Measurements from ENCODE around the gene PRLR.
A peak's percentile ranks its signal among the peaks of the same experiment; 100 is the strongest.
"Not testable (repeated sequence)": the region's sequence is repeated elsewhere in the genome, so short reads cannot be mapped to it uniquely, and the experiment has no call there.

Gene PRLR

GRCh38 chr5:35120715-35121114 is 109.6 kb downstream of the PRLR start:
- H3K4me3 ChIP-seq (ENCODE audit: low read length), result no peak overlapping the region
- no peaks in the 10 kb centered on the region for H3K4me1 ChIP-seq (ENCODE audit: control insufficient read depth, low read depth, low read length)
- H4K8ac ChIP-seq (ENCODE audit: low read depth, low read length), result no peak overlapping the region
- H3K56ac ChIP-seq (ENCODE audit: low read length), result no peak overlapping the region
- no peak for DNase-seq
- H3K79me1 ChIP-seq (ENCODE audit: low read length), result no peaks in the 10 kb centered on the region
- H3K27ac ChIP-seq (ENCODE audit: low read depth, low read length), result no peak overlapping the region
- H2BK15ac ChIP-seq (replicated peaks; ENCODE audit: low read depth), result no peak overlapping the region
- no peak overlapping the region for H3K4ac ChIP-seq (ENCODE audit: low read depth, low read length)
- H3K18ac ChIP-seq (ENCODE audit: low read length), result no peak overlapping the region
- H2BK5ac ChIP-seq (ENCODE audit: low read length), result no peak overlapping the region
- no peak overlapping the region for H2BK120ac ChIP-seq (ENCODE audit: low read depth, low read length)
- H3K36me3 ChIP-seq (ENCODE audit: control insufficient read depth, insufficient read depth, low read length), result no peaks in the 10 kb centered on the region
- H3K79me2 ChIP-seq (ENCODE audit: control insufficient read depth, insufficient read depth, low read length), result no peaks in the 10 kb centered on the region
- H3K23ac ChIP-seq (ENCODE audit: low read length), result no peak overlapping the region
- H3K27me3 ChIP-seq (ENCODE audit: insufficient read depth, low read length, poor library complexity), result no peaks in the 10 kb centered on the region
- H3K9ac ChIP-seq (ENCODE audit: low read length), result no peak overlapping the region
- H4K5ac ChIP-seq (ENCODE audit: low read length), result no peak overlapping the region
- H2AK5ac ChIP-seq (ENCODE audit: low read length), result no peak overlapping the region
- WGBS (ENCODE audit: extremely low coverage, insufficient coverage, low lambda C conversion rate), result no CpG with 5 or more reads among the region's 1 CpG
- no peak overlapping the region for H3K4me2 ChIP-seq (ENCODE audit: low read length)

DNA sequence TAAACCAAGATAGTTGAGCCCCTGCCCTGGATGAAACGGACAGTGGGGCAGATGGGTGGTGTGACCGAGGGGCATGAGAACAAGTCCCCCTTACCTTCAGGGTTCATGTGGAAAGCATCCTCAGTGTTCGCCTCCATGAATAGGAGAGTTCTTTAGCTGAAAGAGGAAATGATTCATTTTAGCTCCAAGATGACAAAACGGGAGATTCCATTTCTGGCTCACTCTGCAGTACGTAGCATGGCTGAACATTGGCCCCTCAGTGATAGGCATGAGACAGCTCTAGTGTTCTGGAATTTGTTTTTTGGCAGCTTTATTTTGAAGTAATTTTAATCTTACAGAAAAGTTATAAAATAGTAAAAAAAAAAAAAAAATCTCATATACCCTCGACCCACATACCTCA is 112.3 kb downstream of the PRLR start:
- Histone ChIP-seq H3K4me2 (ENCODE audit: low read length) (no peak overlapping the region), H4K8ac (ENCODE audit: low read depth, low read length) (no peak overlapping the region), H3K4ac (ENCODE audit: low read depth, low read length) (no peak overlapping the region), H3K18ac (ENCODE audit: low read length) (no peak overlapping the region), H2BK15ac (replicated peaks; ENCODE audit: low read depth) (no peak overlapping the region), H4K5ac (ENCODE audit: low read length) (no peak overlapping the region), H3K23ac (ENCODE audit: low read length) (no peak overlapping the region), H3K4me1 (ENCODE audit: control insufficient read depth, low read depth, low read length) (no peaks in the 10 kb centered on the region), H2BK120ac (ENCODE audit: low read depth, low read length) (no peak overlapping the region), H3K9ac (ENCODE audit: low read length) (no peak overlapping the region), H2AK5ac (ENCODE audit: low read length) (no peak overlapping the region), H3K56ac (ENCODE audit: low read length) (no peak overlapping the region), H3K4me3 (ENCODE audit: low read length) (no peak overlapping the region), H3K36me3 (ENCODE audit: control insufficient read depth, insufficient read depth, low read length) (no peaks in the 10 kb centered on the region), H3K27ac (ENCODE audit: low read depth, low read length) (no peak overlapping the region), H3K79me2 (ENCODE audit: control insufficient read depth, insufficient read depth, low read length) (no peaks in the 10 kb centered on the region), H2BK5ac (ENCODE audit: low read length) (no peak overlapping the region), H3K79me1 (ENCODE audit: low read length) (no peaks in the 10 kb centered on the region), H3K27me3 (ENCODE audit: insufficient read depth, low read length, poor library complexity) (no peaks in the 10 kb centered on the region)
- no peak for DNase-seq
- WGBS (ENCODE audit: extremely low coverage, insufficient coverage, low lambda C conversion rate), result 100% methylated on average over 1 of the region's 6 CpGs

GRCh38 chr5:35115920-35116319 is 114.4 kb downstream of the PRLR start:
- Histone ChIP-seq H3K4me1 (ENCODE audit: control insufficient read depth, low read depth, low read length) (no peaks in the 10 kb centered on the region), H3K36me3 (ENCODE audit: control insufficient read depth, insufficient read depth, low read length) (no peaks in the 10 kb centered on the region), H3K4ac (ENCODE audit: low read depth, low read length) (no peak overlapping the region), H3K23ac (ENCODE audit: low read length) (no peak overlapping the region), H2AK5ac (ENCODE audit: low read length) (no peak overlapping the region), H4K8ac (ENCODE audit: low read depth, low read length) (no peak overlapping the region), H2BK120ac (ENCODE audit: low read depth, low read length) (no peak overlapping the region), H3K79me2 (ENCODE audit: control insufficient read depth, insufficient read depth, low read length) (no peaks in the 10 kb centered on the region), H2BK5ac (ENCODE audit: low read length) (no peak overlapping the region), H3K79me1 (ENCODE audit: low read length) (no peaks in the 10 kb centered on the region), H3K18ac (ENCODE audit: low read length) (no peak overlapping the region), H3K9ac (ENCODE audit: low read length) (no peak overlapping the region), H2BK15ac (replicated peaks; ENCODE audit: low read depth) (no peak overlapping the region), H3K27ac (ENCODE audit: low read depth, low read length) (no peak overlapping the region), H3K56ac (ENCODE audit: low read length) (no peak overlapping the region), H3K4me2 (ENCODE audit: low read length) (no peak overlapping the region), H3K4me3 (ENCODE audit: low read length) (no peak overlapping the region), H4K5ac (ENCODE audit: low read length) (no peak overlapping the region), H3K27me3 (ENCODE audit: insufficient read depth, low read length, poor library complexity) (no peaks in the 10 kb centered on the region)
- no peak for DNase-seq

DNA sequence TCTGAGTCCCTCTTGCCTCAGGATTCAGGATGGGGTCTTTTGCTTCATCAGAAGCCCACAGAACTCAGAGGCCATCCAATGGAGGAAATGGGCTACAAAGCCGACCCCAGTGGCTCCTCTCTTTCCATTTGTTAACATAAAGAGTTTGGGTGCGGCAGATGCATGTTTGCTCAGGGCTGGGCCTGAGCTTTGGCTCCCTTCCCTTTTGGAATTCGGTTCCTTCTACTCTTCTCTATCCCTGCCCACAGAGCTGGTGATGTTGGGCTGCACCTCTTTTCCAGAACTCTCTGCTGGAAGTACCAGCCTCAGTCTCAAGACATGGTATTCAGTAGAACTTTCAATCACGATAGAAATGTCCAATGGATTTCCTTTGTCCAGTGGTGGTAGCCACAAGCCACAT is 115.6 kb downstream of the PRLR start:
- no peak overlapping the region for H3K23ac ChIP-seq (ENCODE audit: low read length)
- H3K4me2 ChIP-seq (ENCODE audit: low read length), result no peak overlapping the region
- no peak overlapping the region for H2BK15ac ChIP-seq (replicated peaks; ENCODE audit: low read depth)
- no peak overlapping the region for H3K27ac ChIP-seq (ENCODE audit: low read depth, low read length)
- no peak overlapping the region for H4K5ac ChIP-seq (ENCODE audit: low read length)
- no CpG with 5 or more reads among the region's 4 CpGs for WGBS (ENCODE audit: extremely low coverage, insufficient coverage, low lambda C conversion rate)
- H3K4me3 ChIP-seq (ENCODE audit: low read length), result no peak overlapping the region
- no peaks in the 10 kb centered on the region for H3K4me1 ChIP-seq (ENCODE audit: control insufficient read depth, low read depth, low read length)
- no peak overlapping the region for H3K56ac ChIP-seq (ENCODE audit: low read length)
- no peaks in the 10 kb centered on the region for H3K79me2 ChIP-seq (ENCODE audit: control insufficient read depth, insufficient read depth, low read length)
- H3K18ac ChIP-seq (ENCODE audit: low read length), result no peak overlapping the region
- H3K36me3 ChIP-seq (ENCODE audit: control insufficient read depth, insufficient read depth, low read length), result no peaks in the 10 kb centered on the region
- no peak overlapping the region for H2BK120ac ChIP-seq (ENCODE audit: low read depth, low read length)
- no peak overlapping the region for H2BK5ac ChIP-seq (ENCODE audit: low read length)
- no peaks in the 10 kb centered on the region for H3K79me1 ChIP-seq (ENCODE audit: low read length)
- no peak overlapping the region for H3K4ac ChIP-seq (ENCODE audit: low read depth, low read length)
- H3K27me3 ChIP-seq (ENCODE audit: insufficient read depth, low read length, poor library complexity), result no peaks in the 10 kb centered on the region
- H4K8ac ChIP-seq (ENCODE audit: low read depth, low read length), result no peak overlapping the region
- H3K9ac ChIP-seq (ENCODE audit: low read length), result no peak overlapping the region
- DNase-seq, result no peak
- H2AK5ac ChIP-seq (ENCODE audit: low read length), result no peak overlapping the region

DNA sequence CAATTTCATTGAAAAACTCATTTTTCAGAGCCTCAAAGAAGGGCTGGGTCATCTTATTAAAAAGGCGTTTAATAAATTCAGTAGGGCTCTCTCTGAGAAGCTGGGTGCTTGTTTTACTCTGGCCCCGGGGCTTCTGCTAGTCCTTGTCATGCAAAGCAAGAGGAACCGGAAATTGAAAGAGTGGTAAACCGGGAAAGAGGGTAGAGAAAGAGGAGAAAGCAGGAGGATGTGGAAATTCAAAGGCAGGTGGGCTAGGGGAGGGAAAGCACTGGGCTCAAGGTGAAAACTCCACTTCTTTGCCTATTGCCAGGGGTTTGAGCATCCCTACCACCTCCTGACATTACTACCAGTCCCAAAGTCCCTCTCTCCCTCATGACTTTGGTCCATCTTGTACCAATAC is 118.0 kb downstream of the PRLR start:
- no peak overlapping the region for H3K4ac ChIP-seq (ENCODE audit: low read depth, low read length)
- no peak overlapping the region for H3K56ac ChIP-seq (ENCODE audit: low read length)
- no peak overlapping the region for H3K27ac ChIP-seq (ENCODE audit: low read depth, low read length)
- no peak overlapping the region for H2BK15ac ChIP-seq (replicated peaks; ENCODE audit: low read depth)
- no CpG with 5 or more reads among the region's 4 CpGs for WGBS (ENCODE audit: extremely low coverage, insufficient coverage, low lambda C conversion rate)
- H3K27me3 ChIP-seq (ENCODE audit: insufficient read depth, low read length, poor library complexity), result no peaks in the 10 kb centered on the region
- no peak overlapping the region for H3K18ac ChIP-seq (ENCODE audit: low read length)
- H3K9ac ChIP-seq (ENCODE audit: low read length), result no peak overlapping the region
- no peak overlapping the region for H2BK5ac ChIP-seq (ENCODE audit: low read length)
- no peaks in the 10 kb centered on the region for H3K36me3 ChIP-seq (ENCODE audit: control insufficient read depth, insufficient read depth, low read length)
- H3K79me2 ChIP-seq (ENCODE audit: control insufficient read depth, insufficient read depth, low read length), result no peaks in the 10 kb centered on the region
- H3K4me3 ChIP-seq (ENCODE audit: low read length), result no peak overlapping the region
- H3K4me2 ChIP-seq (ENCODE audit: low read length), result no peak overlapping the region
- H4K8ac ChIP-seq (ENCODE audit: low read depth, low read length), result no peak overlapping the region
- no peaks in the 10 kb centered on the region for H3K4me1 ChIP-seq (ENCODE audit: control insufficient read depth, low read depth, low read length)
- no peaks in the 10 kb centered on the region for H3K79me1 ChIP-seq (ENCODE audit: low read length)
- no peak overlapping the region for H2AK5ac ChIP-seq (ENCODE audit: low read length)
- H2BK120ac ChIP-seq (ENCODE audit: low read depth, low read length), result no peak overlapping the region
- DNase-seq, result no peak
- H3K23ac ChIP-seq (ENCODE audit: low read length), result no peak overlapping the region
- no peak overlapping the region for H4K5ac ChIP-seq (ENCODE audit: low read length)

DNA sequence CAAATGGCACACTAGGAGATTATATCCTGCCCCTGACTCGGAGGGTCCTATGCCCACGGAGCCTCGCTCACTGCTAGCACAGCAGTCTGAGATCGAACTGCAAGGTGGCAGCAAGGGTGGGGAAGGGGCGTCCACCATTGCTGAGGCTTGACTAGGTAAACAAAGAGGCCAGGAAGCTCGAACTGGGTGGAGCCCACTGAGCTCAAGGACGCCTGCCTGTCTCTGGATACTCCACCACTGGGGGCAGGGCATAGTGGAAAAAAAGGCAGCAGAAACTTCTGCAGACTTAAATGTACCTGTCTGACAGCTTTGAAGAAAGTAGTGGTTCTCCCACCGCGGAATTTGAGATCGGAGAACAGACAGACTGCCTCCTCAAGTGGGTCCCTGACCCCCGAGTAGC is 125.7 kb downstream of the PRLR start:
- not testable (repeated sequence) for H2BK5ac ChIP-seq (ENCODE audit: low read length); H2BK15ac ChIP-seq (replicated peaks; ENCODE audit: low read depth); H3K4me2 ChIP-seq (ENCODE audit: low read length); H4K8ac ChIP-seq (ENCODE audit: low read depth, low read length); H3K79me2 ChIP-seq (ENCODE audit: control insufficient read depth, insufficient read depth, low read length); H3K4ac ChIP-seq (ENCODE audit: low read depth, low read length); H3K4me3 ChIP-seq (ENCODE audit: low read length); H3K56ac ChIP-seq (ENCODE audit: low read length); H4K5ac ChIP-seq (ENCODE audit: low read length); H2BK120ac ChIP-seq (ENCODE audit: low read depth, low read length); H3K4me1 ChIP-seq (ENCODE audit: control insufficient read depth, low read depth, low read length); H3K18ac ChIP-seq (ENCODE audit: low read length); H2AK5ac ChIP-seq (ENCODE audit: low read length); H3K27me3 ChIP-seq (ENCODE audit: insufficient read depth, low read length, poor library complexity); H3K79me1 ChIP-seq (ENCODE audit: low read length); H3K9ac ChIP-seq (ENCODE audit: low read length); H3K36me3 ChIP-seq (ENCODE audit: control insufficient read depth, insufficient read depth, low read length); H3K23ac ChIP-seq (ENCODE audit: low read length); H3K27ac ChIP-seq (ENCODE audit: low read depth, low read length)
- WGBS (ENCODE audit: extremely low coverage, insufficient coverage, low lambda C conversion rate), result no CpG with 5 or more reads among the region's 11 CpGs
- peak; percentile 52 for DNase-seq

All from mesendoderm (in vitro differentiated cells).